HFFc6 (cell line): ENCODE measurements around the gene MUC13. TPM values are rescaled to one million over a fixed set of nuclear protein-coding genes. Genes with fewer than 3 reads are reported as not detected.

Experiments
- DNase-seq: peaks from one replicate; pipeline ENCODE4 v3.0.0-alpha.2; 2018
- H3K27ac Mint-ChIP-seq: 2 replicates; pipeline ENCODE4 v1.8.0; 2020; ENCODE audit warnings: mild to moderate bottlenecking, mixed read lengths
- H3K27me3 Mint-ChIP-seq: 2 replicates; pipeline ENCODE4 v1.8.0; 2021; ENCODE audit warnings: mild to moderate bottlenecking, moderate library complexity, mixed read lengths; ENCODE audit not compliant: insufficient read depth
- H3K36me3 Mint-ChIP-seq: 2 replicates; pipeline ENCODE4 v1.8.0; 2021; ENCODE audit warnings: low read depth, mixed read lengths
- H3K4me1 Mint-ChIP-seq: 2 replicates; pipeline ENCODE4 v1.8.0; 2020; ENCODE audit warnings: low read depth, mixed read lengths
- H3K4me3 Mint-ChIP-seq: 2 replicates; pipeline ENCODE4 v1.8.0; 2020; ENCODE audit warnings: mild to moderate bottlenecking, moderate library complexity, mixed read lengths
- H3K9me3 Mint-ChIP-seq: 2 replicates; pipeline ENCODE4 v1.8.0; 2020; ENCODE audit warnings: mild to moderate bottlenecking, mixed read lengths
- total RNA-seq, 6 experiments: library from RNA; stranded (reverse); fragmentation: NEBNext Ultra II Directional; extraction: Animal tissue kit (Norgen Biotek cat#: 25700); gene quantifications; 2 replicates in 1 of 6; 3 replicates in 5 of 6; pipeline ENCODE4 v1.2.3, GENCODE V29; 2021
- TF ChIP-seq, protein P1 (sequence below): fragments of 200-600 bp; sonication (generic); IDR thresholded peaks from 2 replicates; pipeline ENCODE4 v1.5.0; 2021; ENCODE audit warnings: antibody characterized with exemption, mild to moderate bottlenecking

MUC13 gene
- total RNA-seq, 6 experiments from 2014 or later = 0.06 to 0.21 (median 0.09) TPM; not detected in 2

DNA sequence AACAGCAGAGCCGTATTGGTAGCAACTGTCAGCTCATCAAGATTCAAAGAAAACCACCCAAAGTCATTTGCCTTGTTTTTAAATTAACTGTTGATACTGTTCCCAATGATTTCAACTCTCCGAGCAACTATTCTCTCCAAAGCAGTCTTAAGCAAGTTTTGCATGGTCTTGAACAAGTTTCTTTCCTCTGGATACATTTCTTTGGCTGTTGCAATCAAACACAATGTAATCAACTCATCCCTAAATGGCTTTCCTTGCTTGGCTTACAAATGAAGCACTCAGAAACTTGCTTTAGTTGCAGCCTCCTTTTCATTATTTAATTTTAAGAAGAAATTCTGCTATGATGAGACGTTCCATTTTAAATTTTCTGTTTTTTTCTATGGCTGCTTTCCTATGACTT is 15.5 kb upstream of the MUC13 start:
- no peaks in the 10 kb centered on the region for H3K9me3 Mint-ChIP-seq
- H3K36me3 Mint-ChIP-seq = no peaks in the 10 kb centered on the region
- peaks cover 30% of the 10 kb centered on the region for H3K4me1 Mint-ChIP-seq
- H3K27me3 Mint-ChIP-seq = no peaks in the 10 kb centered on the region
- no peak overlapping the region for H3K4me3 Mint-ChIP-seq
- TF ChIP-seq, protein P1, sequence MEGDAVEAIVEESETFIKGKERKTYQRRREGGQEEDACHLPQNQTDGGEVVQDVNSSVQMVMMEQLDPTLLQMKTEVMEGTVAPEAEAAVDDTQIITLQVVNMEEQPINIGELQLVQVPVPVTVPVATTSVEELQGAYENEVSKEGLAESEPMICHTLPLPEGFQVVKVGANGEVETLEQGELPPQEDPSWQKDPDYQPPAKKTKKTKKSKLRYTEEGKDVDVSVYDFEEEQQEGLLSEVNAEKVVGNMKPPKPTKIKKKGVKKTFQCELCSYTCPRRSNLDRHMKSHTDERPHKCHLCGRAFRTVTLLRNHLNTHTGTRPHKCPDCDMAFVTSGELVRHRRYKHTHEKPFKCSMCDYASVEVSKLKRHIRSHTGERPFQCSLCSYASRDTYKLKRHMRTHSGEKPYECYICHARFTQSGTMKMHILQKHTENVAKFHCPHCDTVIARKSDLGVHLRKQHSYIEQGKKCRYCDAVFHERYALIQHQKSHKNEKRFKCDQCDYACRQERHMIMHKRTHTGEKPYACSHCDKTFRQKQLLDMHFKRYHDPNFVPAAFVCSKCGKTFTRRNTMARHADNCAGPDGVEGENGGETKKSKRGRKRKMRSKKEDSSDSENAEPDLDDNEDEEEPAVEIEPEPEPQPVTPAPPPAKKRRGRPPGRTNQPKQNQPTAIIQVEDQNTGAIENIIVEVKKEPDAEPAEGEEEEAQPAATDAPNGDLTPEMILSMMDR = no peak
- H3K27ac Mint-ChIP-seq = peak overlapping the region; percentile 49; the same call in 1 of the 2 replicates
- no peak for DNase-seq

DNA sequence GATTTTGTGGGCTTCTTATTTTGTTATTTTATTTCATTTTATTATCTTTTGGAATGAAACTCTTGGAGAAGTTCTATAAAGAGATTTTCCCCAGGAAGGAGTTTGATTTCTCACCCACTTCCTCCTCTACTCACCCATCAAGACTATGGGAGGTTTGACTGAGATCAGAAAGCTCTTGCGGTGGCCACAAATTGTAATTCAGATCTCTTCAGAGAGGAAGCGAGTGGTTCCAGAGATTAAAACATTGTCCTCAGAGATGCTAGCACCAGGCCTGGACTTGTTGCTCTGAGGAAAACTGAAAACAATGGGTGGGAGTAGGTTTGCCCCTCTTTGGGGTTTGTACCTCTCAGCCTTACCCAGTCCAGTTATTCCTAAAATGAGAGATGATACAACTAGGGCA is 8.1 kb upstream of the MUC13 start:
- Mint-ChIP-seq H3K4me3 (no peak overlapping the region), H3K4me1 (no peaks in the 10 kb centered on the region), H3K27ac (no peak overlapping the region), H3K27me3 (peaks cover 3% of the 10 kb centered on the region), H3K36me3 (no peaks in the 10 kb centered on the region), H3K9me3 (no peaks in the 10 kb centered on the region)
- DNase-seq = no peak
- TF ChIP-seq, protein P1 = no peak

DNA sequence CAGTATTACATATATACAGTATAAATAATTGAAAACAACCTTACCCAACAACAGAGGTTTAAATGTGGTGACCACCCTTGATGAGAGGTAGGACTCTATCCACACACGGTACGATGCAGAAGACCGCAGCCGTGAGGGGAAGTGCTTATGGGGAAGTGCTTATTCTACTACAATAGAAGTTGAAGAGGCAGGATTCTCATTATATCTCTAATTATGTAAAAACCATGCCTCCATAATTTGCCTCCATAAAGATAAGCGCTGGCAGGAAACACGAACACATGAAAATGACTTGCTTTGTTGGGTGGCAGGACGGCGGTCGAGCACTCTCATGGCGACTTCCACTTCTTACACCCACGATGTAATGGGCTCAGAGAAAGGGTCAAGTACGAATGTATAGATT is 7.2 kb upstream of the MUC13 start:
- Mint-ChIP-seq H3K9me3 (no peaks in the 10 kb centered on the region), H3K36me3 (no peaks in the 10 kb centered on the region), H3K27me3 (peaks cover 7% of the 10 kb centered on the region), H3K4me1 (no peaks in the 10 kb centered on the region), H3K27ac (no peak overlapping the region), H3K4me3 (no peak overlapping the region)
- TF ChIP-seq, protein P1 = no peak
- DNase-seq = no peak

DNA sequence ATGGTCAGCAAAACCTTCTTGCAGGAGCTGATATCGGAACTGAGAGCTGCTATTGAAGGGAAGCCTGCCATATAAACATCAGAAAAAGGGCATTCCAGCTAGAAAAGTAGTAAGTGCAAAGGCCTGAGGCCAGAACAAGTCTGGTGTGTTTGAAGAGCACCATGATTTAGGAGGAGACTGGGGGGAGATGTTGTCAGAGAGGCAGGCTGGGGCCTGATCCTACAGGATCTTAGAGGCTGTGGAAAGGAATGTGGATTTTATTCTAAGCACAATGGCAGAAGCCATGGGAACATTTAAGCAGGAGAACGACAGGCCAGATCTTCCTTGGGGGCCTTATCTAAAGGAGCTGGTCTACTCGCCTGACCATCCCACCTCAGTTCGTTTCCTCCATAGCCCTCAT is 5.1 kb upstream of the MUC13 start:
- no peak for DNase-seq
- Mint-ChIP-seq H3K9me3 (no peaks in the 10 kb centered on the region), H3K4me1 (no peaks in the 10 kb centered on the region; the same call in 1 of the 2 replicates), H3K27ac (no peak overlapping the region), H3K27me3 (peaks cover 7% of the 10 kb centered on the region), H3K36me3 (0 out of 2 replicates have a peak, but pooled peaks cover 5% of the 10 kb centered on the region), H3K4me3 (no peak overlapping the region)
- TF ChIP-seq, protein P1 = no peak

DNA sequence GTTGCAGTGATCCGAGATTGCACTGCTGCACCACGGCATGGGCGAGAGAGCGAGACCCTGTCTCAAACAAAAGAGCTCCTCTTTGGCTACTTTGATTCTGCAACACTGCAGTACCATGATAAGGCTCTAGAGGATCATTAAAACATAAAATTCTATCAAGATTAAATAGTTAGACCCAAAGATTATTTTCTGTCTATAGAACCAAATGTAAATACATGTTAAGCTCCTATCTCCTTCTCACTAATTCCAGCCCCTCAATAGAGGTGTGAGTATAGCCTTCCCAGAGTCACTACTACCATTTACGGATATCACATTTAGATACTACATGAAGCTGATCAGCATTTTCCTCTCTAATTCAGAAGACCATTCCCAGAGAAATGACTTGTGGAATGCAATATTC is 4.3 kb upstream of the MUC13 start:
- H3K9me3 Mint-ChIP-seq = no peaks in the 10 kb centered on the region
- no peak overlapping the region for H3K27ac Mint-ChIP-seq
- no peak overlapping the region for H3K4me3 Mint-ChIP-seq
- TF ChIP-seq, protein P1 = peak; percentile 27; the same call in 1 of the 2 replicates
- H3K27me3 Mint-ChIP-seq = peaks cover 7% of the 10 kb centered on the region
- no peak for DNase-seq
- no peaks in the 10 kb centered on the region; the same call in 1 of the 2 replicates for H3K4me1 Mint-ChIP-seq
- H3K36me3 Mint-ChIP-seq = 0 out of 2 replicates have a peak, but pooled peaks cover 5% of the 10 kb centered on the region

DNA sequence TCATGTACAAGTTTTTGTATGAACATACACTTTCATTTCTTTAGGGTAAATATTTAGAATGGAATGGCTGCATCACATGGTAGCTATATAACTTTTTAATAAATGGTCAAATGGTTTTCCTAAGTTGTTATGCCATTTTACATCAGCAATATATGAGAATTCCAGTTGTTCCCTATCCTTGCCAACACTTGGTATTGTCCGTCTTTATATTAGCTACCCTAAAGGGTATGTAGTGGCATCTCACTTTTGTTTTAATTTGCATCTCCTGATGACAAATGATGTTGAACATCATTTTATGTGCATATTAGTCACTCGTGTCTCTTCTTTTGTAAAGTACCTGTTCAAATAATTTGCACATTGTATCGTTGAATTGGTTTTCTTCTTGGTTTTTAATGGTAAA is 2.5 kb upstream of the MUC13 start:
- H3K4me3 Mint-ChIP-seq = no peak overlapping the region
- H3K36me3 Mint-ChIP-seq = 0 out of 2 replicates have a peak, but pooled peaks cover 5% of the 10 kb centered on the region
- H3K9me3 Mint-ChIP-seq = no peaks in the 10 kb centered on the region
- H3K27ac Mint-ChIP-seq = no peak overlapping the region
- TF ChIP-seq, protein P1 = no peak
- H3K27me3 Mint-ChIP-seq = peaks cover 15% of the 10 kb centered on the region
- no peaks in the 10 kb centered on the region; the same call in 1 of the 2 replicates for H3K4me1 Mint-ChIP-seq
- DNase-seq = no peak
